ENCODE data around the gene SACM1L.

The SACM1L gene

GRCh38 chr3:45670991-45671390 is 18.2 kb upstream of the SACM1L start:
- DNase-seq (ENCODE audit: insufficient read length) = no peak
- no peak for TF ChIP-seq POLR2AphosphoS5 (IDR thresholded peaks at IDR 0.05; ENCODE audit: low read depth, low read length)
- TF ChIP-seq POLR2A (IDR thresholded peaks at IDR 0.05; ENCODE audit: low read depth, low read length) = no peak
- TF ChIP-seq TAF1 (IDR thresholded peaks at IDR 0.05; ENCODE audit: borderline replicate concordance, low read depth, low read length) = no peak
- FAIRE-seq = no peak

- no peak for DNase-seq (ENCODE audit: insufficient read length)
- TF ChIP-seq POLR2AphosphoS5 (IDR thresholded peaks at IDR 0.05; ENCODE audit: low read depth, low read length) = no peak
- TF ChIP-seq TAF1 (IDR thresholded peaks at IDR 0.05; ENCODE audit: borderline replicate concordance, low read depth, low read length) = no peak
- TF ChIP-seq POLR2A (IDR thresholded peaks at IDR 0.05; ENCODE audit: low read depth, low read length) = no peak
- FAIRE-seq = no peak
Observed at GRCh38 chr3:45673273-45673672, 15.9 kb upstream of the SACM1L start.

GRCh38 chr3:45676325-45677032 is 12.7 kb upstream of the SACM1L start:
- DNase-seq (ENCODE audit: insufficient read length) (no peak), FAIRE-seq (no peak)
- TF ChIP-seq TAF1 (IDR thresholded peaks at IDR 0.05; ENCODE audit: borderline replicate concordance, low read depth, low read length) (no peak), POLR2AphosphoS5 (IDR thresholded peaks at IDR 0.05; ENCODE audit: low read depth, low read length) (no peak), POLR2A (IDR thresholded peaks at IDR 0.05; ENCODE audit: low read depth, low read length) (no peak)

- FAIRE-seq = no peak
- TF ChIP-seq POLR2A (IDR thresholded peaks at IDR 0.05; ENCODE audit: low read depth, low read length) (no peak), POLR2AphosphoS5 (IDR thresholded peaks at IDR 0.05; ENCODE audit: low read depth, low read length) (no peak), TAF1 (IDR thresholded peaks at IDR 0.05; ENCODE audit: borderline replicate concordance, low read depth, low read length) (no peak)
- DNase-seq (ENCODE audit: insufficient read length) = no peak
Observed at GRCh38 chr3:45677033-45677446, 12.2 kb upstream of the SACM1L start.

GRCh38 chr3:45677841-45678240 is 11.4 kb upstream of the SACM1L start:
- TF ChIP-seq POLR2AphosphoS5 (IDR thresholded peaks at IDR 0.05; ENCODE audit: low read depth, low read length) (no peak), POLR2A (IDR thresholded peaks at IDR 0.05; ENCODE audit: low read depth, low read length) (no peak), TAF1 (IDR thresholded peaks at IDR 0.05; ENCODE audit: borderline replicate concordance, low read depth, low read length) (no peak)
- FAIRE-seq (no peak), DNase-seq (ENCODE audit: insufficient read length) (no peak)

- DNase-seq (ENCODE audit: insufficient read length) = no peak
- TF ChIP-seq POLR2A (IDR thresholded peaks at IDR 0.05; ENCODE audit: low read depth, low read length) = no peak
- TF ChIP-seq POLR2AphosphoS5 (IDR thresholded peaks at IDR 0.05; ENCODE audit: low read depth, low read length) = no peak
- TF ChIP-seq TAF1 (IDR thresholded peaks at IDR 0.05; ENCODE audit: borderline replicate concordance, low read depth, low read length) = no peak
- no peak for FAIRE-seq
Observed at GRCh38 chr3:45679805-45680204, 9.4 kb upstream of the SACM1L start.

GRCh38 chr3:45681221-45681620 is 8.0 kb upstream of the SACM1L start:
- FAIRE-seq = no peak
- no peak for DNase-seq (ENCODE audit: insufficient read length)
- TF ChIP-seq POLR2A (IDR thresholded peaks at IDR 0.05; ENCODE audit: low read depth, low read length) = no peak
- TF ChIP-seq TAF1 (IDR thresholded peaks at IDR 0.05; ENCODE audit: borderline replicate concordance, low read depth, low read length) = no peak
- TF ChIP-seq POLR2AphosphoS5 (IDR thresholded peaks at IDR 0.05; ENCODE audit: low read depth, low read length) = no peak

GRCh38 chr3:45681846-45682245 is 7.3 kb upstream of the SACM1L start:
- FAIRE-seq (no peak), DNase-seq (ENCODE audit: insufficient read length) (no peak)
- TF ChIP-seq TAF1 (IDR thresholded peaks at IDR 0.05; ENCODE audit: borderline replicate concordance, low read depth, low read length) (no peak), POLR2AphosphoS5 (IDR thresholded peaks at IDR 0.05; ENCODE audit: low read depth, low read length) (no peak), POLR2A (IDR thresholded peaks at IDR 0.05; ENCODE audit: low read depth, low read length) (no peak)

- FAIRE-seq = no peak
- DNase-seq (ENCODE audit: insufficient read length) = no peak
- TF ChIP-seq POLR2A (IDR thresholded peaks at IDR 0.05; ENCODE audit: low read depth, low read length) (no peak), TAF1 (IDR thresholded peaks at IDR 0.05; ENCODE audit: borderline replicate concordance, low read depth, low read length) (no peak), POLR2AphosphoS5 (IDR thresholded peaks at IDR 0.05; ENCODE audit: low read depth, low read length) (no peak; the same call in 1 of the 2 replicates)
Observed at GRCh38 chr3:45682311-45682710, 6.9 kb upstream of the SACM1L start.

GRCh38 chr3:45682786-45683185 is 6.4 kb upstream of the SACM1L start:
- TF ChIP-seq TAF1 (IDR thresholded peaks at IDR 0.05; ENCODE audit: borderline replicate concordance, low read depth, low read length) = no peak
- no peak for TF ChIP-seq POLR2A (IDR thresholded peaks at IDR 0.05; ENCODE audit: low read depth, low read length)
- TF ChIP-seq POLR2AphosphoS5 (IDR thresholded peaks at IDR 0.05; ENCODE audit: low read depth, low read length) = no peak
- FAIRE-seq (no peak), DNase-seq (ENCODE audit: insufficient read length) (no peak)

- no peak for TF ChIP-seq TAF1 (IDR thresholded peaks at IDR 0.05; ENCODE audit: borderline replicate concordance, low read depth, low read length)
- DNase-seq (ENCODE audit: insufficient read length) (no peak), FAIRE-seq (no peak)
Observed at GRCh38 chr3:45683417-45684326, 5.5 kb upstream of the SACM1L start.
